Pulmonary artery endothelial cell (primary cell): Measurements from ENCODE around the gene FAM83C. TPM values are rescaled to one million over a fixed set of nuclear protein-coding genes. Genes with fewer than 3 reads are reported as not detected.

Source experiments
- DNase-seq: peaks from one replicate; pipeline ENCODE4 v3.0.0-alpha.2; 2011; ENCODE audit warnings: low read depth, low spot score
- total RNA-seq: library from RNA; depleted of rRNA; stranded (reverse); fragments of >200 nt; gene quantifications from 2 replicates; pipeline ENCODE4 v1.2.3, GENCODE V29; 2014

Gene FAM83C
- total RNA-seq, 1 donor from 2014 or later: not detected

DNA sequence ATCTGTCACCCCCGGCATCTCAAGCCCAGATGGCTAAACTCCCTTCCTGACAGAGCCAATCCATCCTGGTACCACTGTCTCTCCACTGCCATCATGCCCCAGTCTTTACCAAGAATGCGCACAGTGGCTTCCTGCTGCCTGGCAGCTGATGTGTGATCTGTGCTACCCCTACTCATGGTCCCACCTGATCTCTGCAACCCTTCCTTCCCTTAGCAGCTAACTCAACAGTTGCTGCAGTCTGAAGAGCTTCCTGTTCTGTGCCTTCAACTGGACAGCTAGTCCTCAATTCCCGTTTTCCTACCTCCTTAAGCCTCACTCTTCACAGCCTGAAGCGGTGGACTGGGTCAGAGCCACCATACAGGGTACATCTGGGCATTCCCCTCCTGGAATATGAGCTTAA lies 7.6 kb upstream of the FAM83C start:
- DNase-seq: no peak

DNA sequence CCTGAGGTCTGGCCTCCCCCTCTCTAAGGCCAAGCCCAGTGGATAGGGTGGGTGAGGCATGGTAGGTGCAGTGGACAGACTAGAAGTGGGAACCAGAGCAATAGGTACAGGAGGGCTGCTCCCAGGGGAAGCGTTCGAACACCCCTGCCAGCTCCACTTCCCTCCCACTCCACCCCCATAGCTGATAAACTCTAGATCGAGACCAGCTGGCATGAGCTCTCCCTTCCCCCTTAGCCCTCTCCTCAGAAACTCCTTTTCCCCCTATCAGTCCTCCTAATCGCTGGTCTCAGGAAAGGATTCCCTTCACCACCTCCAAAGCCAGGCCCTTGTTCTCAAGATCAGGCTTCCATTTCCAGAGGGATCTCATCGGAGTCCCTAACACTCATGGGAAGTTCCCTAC lies 6.0 kb upstream of the FAM83C start:
- no peak for DNase-seq

DNA sequence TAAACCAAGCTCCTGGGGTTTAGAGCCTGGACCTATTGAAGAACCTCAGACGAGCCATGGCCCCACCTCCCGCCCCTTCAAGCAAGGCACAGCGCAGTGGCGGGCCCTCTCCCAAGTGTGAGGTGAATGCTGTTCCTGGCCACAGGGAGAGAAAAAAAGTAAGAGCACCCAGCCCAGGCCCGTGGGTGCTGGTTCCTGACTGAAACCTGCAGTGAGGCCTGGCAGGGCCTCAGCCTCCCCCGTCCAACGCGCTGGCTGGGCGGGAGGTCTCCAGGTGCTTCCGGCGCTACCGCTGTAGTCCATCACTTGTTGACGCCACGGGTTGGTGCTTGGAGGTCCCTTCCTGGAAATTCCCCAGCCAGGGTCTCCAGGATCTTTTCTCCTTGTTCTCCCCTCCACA lies 5.5 kb upstream of the FAM83C start:
- DNase-seq: no peak

DNA sequence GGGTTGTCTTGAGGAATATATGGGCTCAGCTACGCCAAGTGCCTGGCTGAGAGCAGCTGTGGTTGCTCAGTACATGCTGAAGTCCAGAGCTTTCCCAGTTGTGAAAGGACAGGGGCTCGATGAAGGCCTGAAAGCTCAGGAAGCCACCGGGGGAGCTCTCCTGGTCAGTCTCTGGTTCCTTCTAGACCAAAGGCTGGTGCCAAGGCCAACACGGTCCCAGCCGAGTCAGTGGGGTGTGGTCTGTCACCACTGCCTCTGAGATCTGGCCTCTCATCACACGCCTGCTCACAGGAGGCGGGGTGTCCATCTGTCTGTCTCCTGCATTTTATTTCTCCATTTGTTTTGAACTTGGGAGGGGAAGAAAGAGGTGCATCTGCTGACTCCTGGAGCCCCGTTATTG lies 4.9 kb upstream of the FAM83C start:
- no peak for DNase-seq

DNA sequence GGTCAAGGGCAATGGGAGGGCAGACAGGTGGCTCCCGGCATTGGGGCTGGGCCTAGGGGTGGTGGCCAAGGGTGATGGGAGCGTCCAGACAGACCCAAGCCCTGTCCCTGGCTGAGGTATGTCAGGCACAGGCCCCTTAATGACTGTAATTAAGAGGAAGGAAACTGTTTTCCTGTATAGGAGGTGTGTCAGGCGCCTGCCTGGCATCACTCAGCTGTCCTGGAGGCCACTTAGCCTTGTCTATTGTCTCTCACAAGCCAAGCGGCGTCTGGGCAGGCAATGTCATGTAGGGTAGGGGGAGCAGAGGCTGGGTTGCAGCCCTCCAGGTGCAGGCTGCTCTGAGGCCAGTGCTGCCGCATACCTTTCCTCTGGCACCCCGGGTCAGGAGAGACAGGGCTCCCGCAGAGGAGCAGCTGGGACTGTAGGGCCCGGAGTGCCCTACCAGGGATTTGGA lies 3.9 kb upstream of the FAM83C start:
- DNase-seq: no peak

DNA sequence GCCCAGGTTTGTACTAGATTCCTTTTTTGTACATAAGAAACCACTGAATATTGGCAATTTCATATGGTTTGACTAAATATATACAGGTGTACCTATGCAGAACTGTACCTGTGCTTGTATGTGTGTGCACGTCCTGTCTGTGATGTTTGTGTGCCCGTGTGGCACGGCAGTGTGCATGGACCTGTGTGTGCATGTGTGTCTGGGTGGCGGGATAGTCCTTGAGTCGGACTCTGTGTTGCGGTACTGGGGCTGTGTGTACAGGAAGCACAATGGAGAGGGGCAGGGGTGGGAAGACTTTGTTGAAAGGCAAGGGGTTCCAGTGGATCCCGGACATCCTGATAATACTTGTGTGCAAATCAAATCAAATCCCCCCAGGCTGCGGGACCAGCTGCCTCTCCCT lies 3.4 kb upstream of the FAM83C start:
- no peak for DNase-seq

DNA sequence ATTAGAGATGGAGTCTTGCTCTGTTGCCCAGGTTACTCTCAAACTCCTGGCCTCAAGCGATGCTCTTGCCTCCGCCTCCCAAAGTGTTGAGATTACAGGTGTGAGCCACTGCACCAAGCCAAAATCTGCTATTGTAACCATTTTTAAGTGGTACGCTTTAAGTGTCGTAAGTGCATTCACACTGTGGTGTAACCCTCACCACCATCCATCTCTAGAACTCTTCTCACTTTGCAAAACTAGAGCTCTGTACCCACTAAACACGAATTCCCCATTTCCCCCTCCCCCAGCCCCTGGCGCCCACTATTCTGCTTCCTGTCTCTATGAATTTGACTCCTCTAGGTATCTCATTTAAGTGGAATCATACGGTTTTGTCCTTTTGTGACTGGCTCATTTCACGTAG lies 2.8 kb upstream of the FAM83C start:
- DNase-seq: no peak

DNA sequence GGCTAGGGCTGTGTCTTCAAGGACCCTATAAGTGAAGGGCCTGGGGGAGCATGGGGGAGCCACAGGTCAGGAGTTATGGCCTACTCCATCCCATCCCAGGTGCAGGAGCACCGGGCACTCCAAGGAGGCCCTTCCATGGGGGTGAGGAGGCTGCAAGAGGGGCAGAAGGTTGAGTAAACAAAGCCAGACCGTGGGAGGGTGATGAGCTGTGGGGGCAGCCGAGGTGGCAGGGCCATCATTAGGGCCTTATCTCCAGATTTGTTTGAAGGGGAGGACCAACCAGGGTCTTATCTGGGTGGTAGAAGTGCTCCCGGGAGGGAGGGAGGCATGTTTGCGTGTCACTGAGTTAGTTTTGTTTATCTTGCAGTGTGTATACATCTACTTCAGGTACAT lies 2.1 kb upstream of the FAM83C start:
- no peak for DNase-seq

DNA sequence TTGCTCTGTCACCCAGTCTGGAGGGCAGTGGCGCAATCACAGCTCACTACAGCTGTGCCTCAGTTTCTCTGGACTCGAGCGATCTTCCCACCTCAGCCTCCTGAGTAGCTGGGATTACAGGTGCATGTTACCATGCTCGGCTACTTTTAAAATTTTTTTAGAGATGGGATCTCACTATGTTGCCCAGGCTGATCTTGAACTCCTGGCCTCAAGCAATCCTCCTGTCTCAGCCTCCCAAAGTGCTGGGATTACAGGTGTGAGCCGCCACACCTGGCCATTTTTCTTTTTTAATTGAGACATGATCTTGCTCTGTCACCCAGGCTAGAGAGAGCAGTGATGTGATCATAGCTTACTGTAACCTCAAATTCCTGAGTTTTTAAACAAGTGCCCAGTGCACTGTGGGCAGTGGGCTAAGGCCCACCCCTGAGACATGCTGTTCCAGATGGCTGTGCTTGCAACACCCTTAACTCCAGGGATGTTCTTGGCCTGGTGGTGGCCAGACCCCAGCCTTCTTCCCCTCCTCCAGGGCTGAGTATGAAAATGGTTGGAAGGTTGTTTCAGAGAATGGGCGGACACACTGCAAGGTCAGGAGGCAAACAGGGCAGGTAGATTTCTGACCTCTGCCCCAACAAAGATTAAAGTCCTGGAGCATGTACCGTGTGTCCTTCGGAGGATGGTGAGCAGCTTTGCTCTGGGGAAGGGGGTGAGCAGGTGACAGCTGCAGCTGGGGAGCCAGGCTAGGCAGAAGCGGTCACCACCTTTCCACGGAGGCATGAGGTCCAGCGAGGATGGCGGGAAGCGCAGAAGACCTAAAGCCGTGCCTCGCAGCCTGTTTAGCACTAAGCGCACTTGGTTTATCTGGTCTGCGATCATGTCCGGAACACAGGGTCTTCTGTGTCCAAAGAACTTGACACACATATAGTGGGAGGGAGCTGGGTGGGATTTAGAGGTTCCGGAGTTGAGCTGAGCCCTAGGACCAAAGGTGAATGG lies 1.4 kb upstream of the FAM83C start:
- DNase-seq: no peak

DNA sequence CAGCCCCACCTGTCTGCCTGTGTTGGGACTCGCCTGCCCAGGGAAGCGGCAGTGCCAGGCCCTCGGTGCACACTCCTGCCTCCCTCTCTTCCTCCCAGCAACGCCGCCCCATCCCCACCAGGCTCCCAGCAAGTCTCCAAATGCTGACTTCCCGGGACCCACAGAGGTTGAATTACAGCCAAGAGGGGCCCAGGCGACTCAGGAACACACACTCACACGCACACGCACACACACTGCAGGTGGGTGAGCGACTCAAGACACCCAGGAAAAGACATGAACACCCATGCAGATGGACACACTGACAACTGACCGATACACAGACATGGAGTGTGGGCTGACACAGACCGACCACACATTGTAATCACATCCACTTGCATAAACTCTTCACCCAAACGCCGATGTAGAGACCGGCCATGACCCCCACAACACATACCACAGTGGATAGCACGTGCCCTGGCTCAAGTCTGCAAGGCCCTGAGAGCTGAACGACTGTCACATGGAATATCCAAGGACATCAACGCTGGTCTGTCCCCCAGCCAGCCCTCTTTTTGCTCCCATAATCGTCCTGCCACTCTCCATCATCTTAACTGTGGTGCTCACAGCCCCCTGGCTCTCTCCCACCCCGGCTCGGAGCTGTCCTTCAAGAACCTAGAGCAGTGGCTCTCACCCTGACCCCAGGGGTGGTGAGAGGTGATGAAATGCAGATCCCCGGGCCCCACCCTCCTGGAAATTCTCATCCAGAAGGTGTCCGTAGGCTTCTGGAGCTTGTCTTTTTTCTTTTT lies 470 bp upstream of the FAM83C start:
- no peak for DNase-seq

DNA sequence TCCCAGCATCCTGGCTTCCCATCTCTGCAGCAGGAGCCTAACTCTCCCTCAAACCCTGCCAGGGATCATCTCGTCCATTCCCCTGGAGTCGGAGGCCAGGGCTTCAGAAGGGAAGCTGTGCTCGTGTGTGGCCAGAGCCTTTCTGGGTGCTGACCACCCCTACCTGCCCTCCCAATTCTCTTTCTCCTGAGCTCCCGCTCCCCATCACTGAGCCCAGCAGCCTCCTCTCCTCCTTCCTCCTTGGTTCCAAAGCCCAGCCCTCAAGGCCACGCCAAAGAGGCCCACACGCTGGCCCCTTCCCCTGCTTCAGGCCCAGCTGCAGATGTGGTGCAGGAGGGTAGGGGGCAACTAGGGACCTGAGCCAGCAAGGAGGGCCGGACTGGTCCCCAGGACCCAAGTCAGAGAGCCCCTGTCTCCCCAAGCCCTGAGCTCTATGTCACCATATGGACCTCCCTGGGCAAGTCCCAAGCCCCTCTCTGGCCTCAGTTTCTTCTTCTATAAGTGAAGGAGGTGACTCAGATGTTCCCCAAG lies 1.3 kb downstream of the FAM83C start:
- no peak for DNase-seq

DNA sequence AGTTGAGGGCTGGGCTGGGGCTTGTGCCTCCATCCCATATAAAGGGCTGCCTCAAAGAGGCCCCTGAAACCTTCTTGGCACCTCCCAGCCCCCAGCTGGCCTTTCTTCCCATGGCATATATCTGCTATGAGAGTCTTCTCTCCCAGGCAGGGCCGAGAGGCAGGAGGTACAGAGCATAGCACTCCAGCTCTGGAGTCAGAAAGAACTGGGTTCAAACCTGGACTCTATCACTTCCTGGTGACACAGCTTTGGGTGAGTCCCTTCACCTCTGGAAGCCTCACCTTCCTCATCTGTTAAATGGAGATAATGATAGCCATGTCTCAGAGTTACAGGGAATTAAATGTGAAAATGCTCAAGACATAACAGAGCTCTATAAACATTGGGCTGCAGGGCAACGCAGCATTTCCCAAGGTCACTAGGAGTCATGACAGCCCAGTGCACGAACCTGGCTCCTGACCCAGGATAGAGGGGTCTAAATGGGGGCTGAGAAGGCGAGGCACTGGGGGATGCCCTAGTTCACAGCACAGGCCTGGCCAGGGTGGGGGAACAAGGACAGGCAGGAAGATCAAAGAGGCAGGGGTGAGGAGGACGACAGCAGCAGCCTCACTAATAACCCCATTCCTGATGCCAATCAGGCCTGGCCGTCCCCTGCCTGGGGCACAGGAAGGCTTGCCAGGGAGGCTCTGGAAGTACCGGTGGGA lies 1.9 kb downstream of the FAM83C start:
- DNase-seq: no peak

DNA sequence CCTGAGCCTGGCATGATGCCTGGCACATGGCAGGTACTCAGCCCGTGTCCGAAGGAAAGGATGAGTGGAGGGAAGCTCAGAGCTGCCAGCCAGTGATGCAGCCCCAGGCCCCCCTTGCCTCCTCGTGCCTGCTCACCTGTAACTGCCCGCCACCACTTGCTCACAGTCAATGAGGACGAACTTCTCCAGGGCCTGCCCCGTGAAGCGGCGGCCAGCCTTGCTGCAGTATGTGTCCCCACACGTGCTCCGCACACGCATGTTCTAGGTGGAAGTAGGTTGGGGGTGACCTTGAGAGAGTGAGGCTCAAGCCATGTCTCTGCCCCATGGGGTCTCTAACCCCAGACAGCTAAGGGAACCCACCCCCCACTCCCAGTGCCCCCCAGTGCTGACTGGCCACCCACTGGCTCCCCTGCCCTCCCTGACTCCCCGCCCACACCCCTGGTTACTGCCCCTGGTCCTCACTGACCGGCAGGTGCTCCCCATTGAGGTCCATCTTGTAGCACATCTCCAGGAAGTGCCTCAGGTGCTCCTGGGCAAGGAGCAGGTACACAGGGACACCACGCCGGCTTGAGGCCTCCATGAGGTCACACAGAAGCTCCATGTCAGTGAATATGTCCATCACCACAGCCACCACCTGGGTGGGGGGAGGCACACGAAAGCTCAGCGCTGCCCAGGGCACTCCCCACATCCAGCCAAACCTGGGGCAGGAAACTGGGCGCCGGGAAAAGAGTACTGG lies 3.7 kb downstream of the FAM83C start:
- no peak for DNase-seq

DNA sequence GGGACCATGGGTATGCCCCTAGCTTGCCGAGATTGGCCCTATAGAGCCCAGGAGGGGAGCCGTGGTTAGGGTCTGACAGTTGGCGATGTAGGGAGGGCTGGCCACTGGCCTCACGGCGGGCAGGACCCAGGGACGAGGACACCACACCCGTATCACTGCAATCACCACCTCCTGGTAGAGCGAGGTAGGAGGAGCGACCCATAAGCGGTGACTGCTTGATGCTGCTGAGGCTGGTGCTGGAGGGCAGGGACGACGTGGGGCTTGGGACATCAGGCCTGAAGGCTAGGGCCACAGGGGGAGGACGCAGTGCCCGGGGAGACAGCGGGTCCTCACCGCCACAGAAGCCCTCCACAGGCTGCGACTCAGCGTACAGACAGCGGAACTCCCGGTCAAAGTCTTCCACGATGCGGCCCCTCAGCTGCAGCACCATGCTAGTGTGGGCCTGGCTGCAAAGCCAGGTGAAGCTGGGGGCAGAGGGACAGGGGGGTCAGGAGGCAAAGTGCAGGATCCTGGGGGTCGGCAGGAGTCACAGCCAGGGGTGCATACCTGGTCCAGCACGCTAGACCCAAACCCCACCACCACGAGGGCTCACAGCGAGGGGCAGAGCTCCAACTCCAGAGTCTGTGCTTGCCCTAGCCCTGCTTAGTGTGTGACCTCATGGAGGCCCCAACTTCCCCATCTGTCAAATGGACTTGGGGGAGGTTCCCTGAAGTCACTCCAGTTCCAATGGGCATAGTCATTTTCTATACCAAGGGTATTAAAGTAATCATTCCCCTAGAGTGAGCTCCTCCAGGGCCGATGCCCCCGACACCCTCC lies 4.5 kb downstream of the FAM83C start:
- no peak for DNase-seq

DNA sequence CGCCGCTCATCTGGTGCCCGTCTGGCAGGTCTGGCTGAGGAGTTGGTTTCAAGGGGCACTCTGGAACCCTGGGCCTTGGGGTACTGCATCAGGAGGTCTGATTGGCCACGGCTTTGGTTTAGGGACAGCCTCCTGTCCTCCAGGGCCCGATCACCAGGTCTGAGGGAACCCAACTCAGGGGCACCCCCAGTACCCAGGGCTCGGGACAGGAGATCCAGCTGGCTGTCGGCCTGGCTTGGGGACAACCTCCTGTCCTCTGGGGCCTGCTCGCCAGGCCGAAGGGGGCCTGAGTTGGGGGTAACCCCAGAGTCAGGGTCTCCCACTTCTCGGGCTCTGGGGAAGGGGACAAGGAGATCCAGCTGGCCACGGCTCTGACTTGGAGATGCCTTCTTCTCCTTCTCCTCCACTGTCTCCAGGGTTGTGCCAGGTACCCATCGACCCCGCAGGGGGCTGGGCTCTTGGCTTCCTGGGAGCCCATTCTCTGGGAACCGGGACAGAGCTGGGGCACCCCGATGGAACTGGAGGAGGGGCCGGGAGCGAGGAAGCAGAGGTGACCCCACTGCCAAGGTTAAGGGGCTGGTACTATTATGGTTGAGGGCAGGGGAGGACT lies 5.2 kb downstream of the FAM83C start:
- no peak for DNase-seq

DNA sequence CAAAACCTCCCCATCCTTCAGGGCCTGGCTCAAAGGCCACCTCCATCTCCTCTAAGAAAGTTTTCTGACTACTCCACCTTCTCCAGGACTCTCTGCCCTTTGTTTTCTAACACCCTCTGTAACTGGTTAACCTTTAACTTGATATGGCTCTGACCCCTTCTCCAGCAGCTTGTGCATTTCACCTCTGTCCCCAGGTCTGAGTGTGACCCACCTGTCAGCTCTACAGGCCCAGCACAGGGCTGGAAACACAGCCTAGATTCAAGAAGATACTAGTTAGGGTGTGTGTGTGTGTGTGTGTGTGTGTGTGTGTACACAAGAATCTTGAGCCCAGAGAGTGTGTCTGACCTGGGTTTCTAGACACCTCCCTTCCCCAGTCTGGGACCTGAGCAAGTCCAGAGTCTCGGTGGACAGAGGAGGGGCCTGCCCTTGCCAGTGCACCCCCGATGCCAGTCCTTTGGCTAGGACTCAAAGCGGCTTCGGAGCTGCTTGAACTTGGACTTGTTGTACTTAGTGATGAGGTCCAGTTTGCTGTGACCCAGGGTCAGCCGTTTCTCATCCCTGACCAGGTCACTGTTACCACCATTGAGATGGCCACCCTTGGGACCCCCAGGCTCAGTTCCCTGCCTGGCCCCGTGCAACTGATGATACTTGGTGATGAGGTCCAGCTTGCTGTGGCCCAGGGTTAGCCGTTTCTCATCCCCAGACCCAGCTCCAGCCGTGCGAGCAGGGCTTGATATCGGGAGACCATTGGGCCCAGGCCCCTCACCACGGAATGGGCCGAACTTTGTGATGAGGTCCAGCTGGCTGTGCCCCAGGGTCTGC lies 5.9 kb downstream of the FAM83C start:
- DNase-seq: no peak

DNA sequence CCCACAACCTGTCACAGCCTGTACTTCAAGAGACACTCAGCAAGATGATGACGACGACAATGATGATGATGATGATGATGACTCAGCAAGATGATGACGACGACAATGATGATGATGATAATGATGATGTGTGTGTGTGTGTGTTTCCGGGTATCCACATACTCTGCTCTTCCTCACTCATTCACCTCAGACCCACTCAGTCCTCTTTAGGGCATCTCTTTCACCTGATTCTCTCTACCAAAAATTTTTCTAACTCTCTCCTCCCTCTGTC lies 6.5 kb downstream of the FAM83C start:
- DNase-seq: no peak

DNA sequence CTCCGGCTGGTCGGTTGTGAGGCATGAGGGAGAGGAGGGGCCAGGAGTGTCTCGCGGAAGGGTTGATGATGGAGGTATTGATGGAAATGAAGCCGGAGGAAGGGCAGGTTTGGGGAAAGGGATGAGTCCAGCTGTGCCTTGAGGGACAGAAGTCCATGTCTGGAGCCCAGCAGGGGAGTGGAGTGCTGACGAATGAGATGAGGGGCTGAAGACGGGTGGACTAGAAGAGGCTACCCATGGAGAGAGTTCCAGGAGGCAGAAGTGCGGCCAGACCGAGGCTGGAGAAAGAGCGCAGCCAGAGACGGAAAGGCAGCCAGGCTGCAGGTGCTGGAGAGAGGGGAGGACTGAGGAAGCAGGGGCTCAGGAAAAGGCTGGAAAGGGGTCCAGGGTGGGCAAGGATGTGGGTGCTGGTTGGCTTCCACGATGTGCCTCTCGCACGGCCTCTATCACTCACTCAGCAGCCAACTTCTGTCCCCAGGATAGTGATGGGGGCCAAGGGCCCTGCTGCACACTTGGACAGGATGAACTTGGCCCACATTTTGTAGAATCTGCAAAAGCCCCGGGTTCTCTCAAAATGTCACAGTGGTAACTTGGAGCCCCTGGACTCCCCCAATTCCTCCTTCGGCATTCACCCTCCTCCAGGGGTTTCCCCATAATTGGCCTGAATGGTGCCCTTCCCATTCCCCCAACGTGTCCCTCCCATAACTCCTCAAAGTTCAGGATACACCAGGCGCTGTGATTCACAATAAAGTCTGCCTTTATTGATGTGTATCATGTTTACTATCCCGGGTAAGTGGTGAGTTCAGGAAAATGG lies 7.0 kb downstream of the FAM83C start:
- no peak for DNase-seq
